ENCODE results near the gene SPSB2. TPM values are rescaled to one million over a fixed set of nuclear protein-coding genes. Genes with fewer than 3 reads are reported as not detected.
A peak's percentile ranks its signal among the peaks of the same experiment; 100 is the strongest.

SPSB2 gene
- polyA plus RNA-seq, 1 donor from 2014 or later, result 12.8 TPM

DNA sequence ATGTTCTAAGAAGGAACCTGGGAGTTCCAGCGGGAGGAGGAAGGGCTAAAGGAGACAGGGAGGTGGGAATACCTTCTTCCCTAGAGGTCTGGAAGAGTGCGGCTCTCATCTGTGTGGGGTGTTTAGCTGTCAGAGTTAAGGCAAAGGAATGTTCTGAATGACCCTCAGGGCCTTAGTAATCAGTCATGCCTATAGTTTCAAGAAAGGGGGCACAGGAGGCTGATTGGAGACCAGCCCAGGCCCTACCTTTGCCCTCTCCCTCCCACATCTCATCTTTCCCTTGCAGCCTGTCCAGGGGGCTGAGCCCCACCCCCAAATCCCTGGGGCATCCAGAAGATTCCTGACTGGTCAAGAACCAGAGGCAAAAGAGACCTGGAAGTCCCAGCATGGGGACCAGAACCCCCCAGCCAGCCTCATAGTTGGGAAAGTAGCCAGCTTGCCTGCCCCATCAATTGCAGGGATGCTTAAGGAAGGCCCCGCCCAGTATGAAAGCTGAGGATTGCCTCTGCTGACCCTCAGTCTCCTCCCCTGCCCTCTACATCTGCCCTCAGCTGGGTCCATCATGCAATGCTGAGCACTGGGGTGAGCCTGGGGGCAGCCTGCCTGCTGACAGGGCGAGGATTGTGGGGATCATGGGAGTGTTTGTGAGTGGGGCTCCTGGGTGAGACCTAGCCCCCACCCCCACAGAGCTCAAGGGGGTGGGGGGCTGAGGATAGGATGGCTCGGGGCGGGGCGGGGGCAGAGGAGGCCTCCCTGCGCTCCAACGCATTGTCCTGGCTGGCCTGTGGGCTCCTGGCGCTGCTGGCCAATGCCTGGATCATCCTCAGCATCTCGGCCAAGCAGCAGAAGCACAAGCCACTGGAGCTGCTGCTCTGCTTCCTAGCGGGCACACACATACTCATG lies 49.7 kb downstream of the SPSB2 start:
- peak overlapping the region; percentile 88 for H3K9ac ChIP-seq (ENCODE audit: low read length)
- no peak overlapping the region for H3K27ac ChIP-seq (ENCODE audit: low read length)
- H3K4me3 ChIP-seq (ENCODE audit: low read length), result peak overlapping the region; percentile 70
- H3K79me2 ChIP-seq (replicated peaks; ENCODE audit: insufficient read depth, low read length), result peaks cover 25% of the 10 kb centered on the region
- no peaks in the 10 kb centered on the region for H3K9me3 ChIP-seq (ENCODE audit: low read length)
- H3K4me2 ChIP-seq (ENCODE audit: low read length), result no peak overlapping the region
- no peaks in the 10 kb centered on the region for H3K27me3 ChIP-seq (ENCODE audit: insufficient read depth, low read depth, low read length)
- H4K20me1 ChIP-seq (ENCODE audit: insufficient read depth), result no peaks in the 10 kb centered on the region
- H3K9me2 ChIP-seq (ENCODE audit: insufficient read depth, low read length), result no peaks in the 10 kb centered on the region
- no peak overlapping the region for H2AFZ ChIP-seq (ENCODE audit: low read depth, low read length)
- peaks cover 10% of the 10 kb centered on the region for H3F3A ChIP-seq (ENCODE audit: insufficient read depth, low read length, poor library complexity, severe bottlenecking)
- H3K36me3 ChIP-seq (ENCODE audit: insufficient read depth, low read length), result no peaks in the 10 kb centered on the region
- TF ChIP-seq, protein P1, sequence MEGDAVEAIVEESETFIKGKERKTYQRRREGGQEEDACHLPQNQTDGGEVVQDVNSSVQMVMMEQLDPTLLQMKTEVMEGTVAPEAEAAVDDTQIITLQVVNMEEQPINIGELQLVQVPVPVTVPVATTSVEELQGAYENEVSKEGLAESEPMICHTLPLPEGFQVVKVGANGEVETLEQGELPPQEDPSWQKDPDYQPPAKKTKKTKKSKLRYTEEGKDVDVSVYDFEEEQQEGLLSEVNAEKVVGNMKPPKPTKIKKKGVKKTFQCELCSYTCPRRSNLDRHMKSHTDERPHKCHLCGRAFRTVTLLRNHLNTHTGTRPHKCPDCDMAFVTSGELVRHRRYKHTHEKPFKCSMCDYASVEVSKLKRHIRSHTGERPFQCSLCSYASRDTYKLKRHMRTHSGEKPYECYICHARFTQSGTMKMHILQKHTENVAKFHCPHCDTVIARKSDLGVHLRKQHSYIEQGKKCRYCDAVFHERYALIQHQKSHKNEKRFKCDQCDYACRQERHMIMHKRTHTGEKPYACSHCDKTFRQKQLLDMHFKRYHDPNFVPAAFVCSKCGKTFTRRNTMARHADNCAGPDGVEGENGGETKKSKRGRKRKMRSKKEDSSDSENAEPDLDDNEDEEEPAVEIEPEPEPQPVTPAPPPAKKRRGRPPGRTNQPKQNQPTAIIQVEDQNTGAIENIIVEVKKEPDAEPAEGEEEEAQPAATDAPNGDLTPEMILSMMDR (IDR thresholded peaks at IDR 0.05; ENCODE audit: poor library complexity, severe bottlenecking), result no peak
- no peak for TF ChIP-seq MXI1 (conservative IDR thresholded peaks at IDR 0.05; ENCODE audit: poor library complexity, severe bottlenecking)
- TF ChIP-seq REST (IDR thresholded peaks at IDR 0.05; ENCODE audit: borderline replicate concordance), result no peak
- no peak for TF ChIP-seq EP300 (conservative IDR thresholded peaks at IDR 0.05; ENCODE audit: poor library complexity, severe bottlenecking)
- TF ChIP-seq RAD21 (conservative IDR thresholded peaks at IDR 0.05), result no peak
- no peak for TF ChIP-seq TAF1 (IDR thresholded peaks at IDR 0.05; ENCODE audit: low read depth)
- no peak for TF ChIP-seq EZH2 (IDR thresholded peaks at IDR 0.05; ENCODE audit: borderline replicate concordance, insufficient read depth, low read length, poor library complexity, severe bottlenecking)

DNA sequence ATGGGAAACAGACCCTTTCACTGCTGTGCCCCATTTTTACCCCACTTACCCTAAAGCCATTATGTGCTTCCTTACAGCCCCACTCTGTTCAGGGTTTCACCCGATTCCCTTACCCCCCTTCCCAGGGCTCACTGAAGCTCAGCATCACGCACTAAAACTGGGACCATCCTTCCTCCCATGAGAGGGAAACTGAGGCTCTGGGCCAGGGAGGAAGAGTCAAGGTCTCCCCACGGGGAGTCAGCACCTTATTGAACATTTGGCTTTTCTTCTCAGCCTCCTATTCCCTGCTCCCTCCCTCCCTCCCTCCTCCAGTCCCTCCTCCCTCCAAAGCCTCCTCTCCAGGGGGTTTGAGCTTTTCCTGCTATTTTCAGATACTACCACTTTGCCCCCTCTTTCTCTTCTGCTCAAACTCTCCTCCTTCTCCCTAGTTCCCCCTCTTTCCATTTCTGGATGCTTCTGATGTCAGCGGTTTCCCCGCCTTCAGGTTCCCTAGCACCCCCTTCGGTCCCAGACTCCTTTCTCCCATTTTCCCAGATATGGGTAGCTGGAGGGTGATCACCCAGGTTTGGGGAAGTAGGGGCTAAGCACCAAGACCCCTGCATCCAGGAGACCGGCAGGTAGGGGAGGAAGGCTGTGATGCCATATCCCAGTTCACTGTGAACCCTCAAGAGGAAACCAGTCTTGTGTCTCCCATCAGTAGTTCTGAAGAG lies 50.5 kb downstream of the SPSB2 start:
- no peaks in the 10 kb centered on the region for H3K36me3 ChIP-seq (ENCODE audit: insufficient read depth, low read length)
- peaks cover 10% of the 10 kb centered on the region for H3F3A ChIP-seq (ENCODE audit: insufficient read depth, low read length, poor library complexity, severe bottlenecking)
- H3K9me3 ChIP-seq (ENCODE audit: low read length), result no peaks in the 10 kb centered on the region
- no peaks in the 10 kb centered on the region for H4K20me1 ChIP-seq (ENCODE audit: insufficient read depth)
- peaks cover 25% of the 10 kb centered on the region for H3K79me2 ChIP-seq (replicated peaks; ENCODE audit: insufficient read depth, low read length)
- TF ChIP-seq, protein P1 (IDR thresholded peaks at IDR 0.05; ENCODE audit: poor library complexity, severe bottlenecking), result no peak
- TF ChIP-seq EP300 (conservative IDR thresholded peaks at IDR 0.05; ENCODE audit: poor library complexity, severe bottlenecking) (no peak), RAD21 (conservative IDR thresholded peaks at IDR 0.05) (no peak), EZH2 (IDR thresholded peaks at IDR 0.05; ENCODE audit: borderline replicate concordance, insufficient read depth, low read length, poor library complexity, severe bottlenecking) (no peak), MXI1 (conservative IDR thresholded peaks at IDR 0.05; ENCODE audit: poor library complexity, severe bottlenecking) (no peak), SMC3 (conservative IDR thresholded peaks at IDR 0.05; ENCODE audit: poor library complexity) (no peak)
- peak overlapping the region; percentile 68 for H3K4me2 ChIP-seq (ENCODE audit: low read length)
- H2AFZ ChIP-seq (ENCODE audit: low read depth, low read length), result no peak overlapping the region
- no peaks in the 10 kb centered on the region for H3K9me2 ChIP-seq (ENCODE audit: insufficient read depth, low read length)
- H3K27me3 ChIP-seq (ENCODE audit: insufficient read depth, low read depth, low read length), result no peaks in the 10 kb centered on the region
- peak overlapping the region; percentile 70 for H3K4me3 ChIP-seq (ENCODE audit: low read length)
- H3K9ac ChIP-seq (ENCODE audit: low read length), result peak overlapping the region; percentile 88
- peak overlapping the region; percentile 88 for H3K27ac ChIP-seq (ENCODE audit: low read length)
